PC-9 (cell line): ENCODE measurements around the gene NUB1.

Experiments used
- CTCF ChIP-seq: fragments of 200-600 bp; sonication (generic); conservative IDR thresholded peaks from 2 replicates; pipeline ENCODE4 v1.6.1; 2017; ENCODE audit warnings: mixed run types, antibody characterized with exemption, mild to moderate bottlenecking, moderate library complexity
- EZH2 ChIP-seq: fragments of 200-600 bp; sonication (generic); IDR thresholded peaks from 2 replicates; pipeline ENCODE4 v1.8.0; 2017; ENCODE audit warnings: antibody characterized with exemption, low read depth

GRCh38 chr7:151384776-151385625 lies 43.4 kb downstream of the NUB1 start:
- no peak for TF ChIP-seq CTCF
- TF ChIP-seq EZH2, result no peak
